Suprapubic skin (tissue), 3 donors: Measurements from ENCODE around the gene GPA33.

Experiments
- EP300 ChIP-seq: sonication (generic); formaldehyde crosslinking; IDR thresholded peaks from one replicate; pipeline ENCODE4 v1.6.1; 2017; ENCODE audit warnings: antibody characterized with exemption
- POLR2A ChIP-seq, 2 donors: fragments of 450-650 bp; IDR thresholded peaks; one replicate each; pipeline ENCODE4 v1.6.1; 2017; ENCODE audit warnings: antibody characterized with exemption in 2 of 2, mild to moderate bottlenecking in 2 of 2, moderate library complexity in 2 of 2
- TF ChIP-seq, protein P1 (sequence below), 2 donors: fragments of 200-600 bp in 1 of 2; fragments of 450-650 bp in 1 of 2; sonication (generic) in 1 of 2; IDR thresholded peaks; one replicate each; pipeline ENCODE4 v1.5.1; 2016 to 2019; ENCODE audit warnings: antibody characterized with exemption in 2 of 2, mild to moderate bottlenecking in 1 of 2, moderate library complexity in 1 of 2

GRCh38 chr1:167059809-167060107 lies 30.4 kb downstream of the GPA33 start:
- TF ChIP-seq, protein P1, sequence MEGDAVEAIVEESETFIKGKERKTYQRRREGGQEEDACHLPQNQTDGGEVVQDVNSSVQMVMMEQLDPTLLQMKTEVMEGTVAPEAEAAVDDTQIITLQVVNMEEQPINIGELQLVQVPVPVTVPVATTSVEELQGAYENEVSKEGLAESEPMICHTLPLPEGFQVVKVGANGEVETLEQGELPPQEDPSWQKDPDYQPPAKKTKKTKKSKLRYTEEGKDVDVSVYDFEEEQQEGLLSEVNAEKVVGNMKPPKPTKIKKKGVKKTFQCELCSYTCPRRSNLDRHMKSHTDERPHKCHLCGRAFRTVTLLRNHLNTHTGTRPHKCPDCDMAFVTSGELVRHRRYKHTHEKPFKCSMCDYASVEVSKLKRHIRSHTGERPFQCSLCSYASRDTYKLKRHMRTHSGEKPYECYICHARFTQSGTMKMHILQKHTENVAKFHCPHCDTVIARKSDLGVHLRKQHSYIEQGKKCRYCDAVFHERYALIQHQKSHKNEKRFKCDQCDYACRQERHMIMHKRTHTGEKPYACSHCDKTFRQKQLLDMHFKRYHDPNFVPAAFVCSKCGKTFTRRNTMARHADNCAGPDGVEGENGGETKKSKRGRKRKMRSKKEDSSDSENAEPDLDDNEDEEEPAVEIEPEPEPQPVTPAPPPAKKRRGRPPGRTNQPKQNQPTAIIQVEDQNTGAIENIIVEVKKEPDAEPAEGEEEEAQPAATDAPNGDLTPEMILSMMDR (IDR thresholded peaks at IDR 0.05) = no peak
- TF ChIP-seq POLR2A (IDR thresholded peaks at IDR 0.05) (no peak), EP300 (no peak)
